Measurements from ENCODE around the gene RRP12. TPM values are rescaled to one million over a fixed set of nuclear protein-coding genes. Genes with fewer than 3 reads are reported as not detected.

RRP12 gene, protein sequence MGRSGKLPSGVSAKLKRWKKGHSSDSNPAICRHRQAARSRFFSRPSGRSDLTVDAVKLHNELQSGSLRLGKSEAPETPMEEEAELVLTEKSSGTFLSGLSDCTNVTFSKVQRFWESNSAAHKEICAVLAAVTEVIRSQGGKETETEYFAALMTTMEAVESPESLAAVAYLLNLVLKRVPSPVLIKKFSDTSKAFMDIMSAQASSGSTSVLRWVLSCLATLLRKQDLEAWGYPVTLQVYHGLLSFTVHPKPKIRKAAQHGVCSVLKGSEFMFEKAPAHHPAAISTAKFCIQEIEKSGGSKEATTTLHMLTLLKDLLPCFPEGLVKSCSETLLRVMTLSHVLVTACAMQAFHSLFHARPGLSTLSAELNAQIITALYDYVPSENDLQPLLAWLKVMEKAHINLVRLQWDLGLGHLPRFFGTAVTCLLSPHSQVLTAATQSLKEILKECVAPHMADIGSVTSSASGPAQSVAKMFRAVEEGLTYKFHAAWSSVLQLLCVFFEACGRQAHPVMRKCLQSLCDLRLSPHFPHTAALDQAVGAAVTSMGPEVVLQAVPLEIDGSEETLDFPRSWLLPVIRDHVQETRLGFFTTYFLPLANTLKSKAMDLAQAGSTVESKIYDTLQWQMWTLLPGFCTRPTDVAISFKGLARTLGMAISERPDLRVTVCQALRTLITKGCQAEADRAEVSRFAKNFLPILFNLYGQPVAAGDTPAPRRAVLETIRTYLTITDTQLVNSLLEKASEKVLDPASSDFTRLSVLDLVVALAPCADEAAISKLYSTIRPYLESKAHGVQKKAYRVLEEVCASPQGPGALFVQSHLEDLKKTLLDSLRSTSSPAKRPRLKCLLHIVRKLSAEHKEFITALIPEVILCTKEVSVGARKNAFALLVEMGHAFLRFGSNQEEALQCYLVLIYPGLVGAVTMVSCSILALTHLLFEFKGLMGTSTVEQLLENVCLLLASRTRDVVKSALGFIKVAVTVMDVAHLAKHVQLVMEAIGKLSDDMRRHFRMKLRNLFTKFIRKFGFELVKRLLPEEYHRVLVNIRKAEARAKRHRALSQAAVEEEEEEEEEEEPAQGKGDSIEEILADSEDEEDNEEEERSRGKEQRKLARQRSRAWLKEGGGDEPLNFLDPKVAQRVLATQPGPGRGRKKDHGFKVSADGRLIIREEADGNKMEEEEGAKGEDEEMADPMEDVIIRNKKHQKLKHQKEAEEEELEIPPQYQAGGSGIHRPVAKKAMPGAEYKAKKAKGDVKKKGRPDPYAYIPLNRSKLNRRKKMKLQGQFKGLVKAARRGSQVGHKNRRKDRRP (N-terminal part only)
- 99.9 and 104 TPM in 2 replicates for total RNA-seq

DNA sequence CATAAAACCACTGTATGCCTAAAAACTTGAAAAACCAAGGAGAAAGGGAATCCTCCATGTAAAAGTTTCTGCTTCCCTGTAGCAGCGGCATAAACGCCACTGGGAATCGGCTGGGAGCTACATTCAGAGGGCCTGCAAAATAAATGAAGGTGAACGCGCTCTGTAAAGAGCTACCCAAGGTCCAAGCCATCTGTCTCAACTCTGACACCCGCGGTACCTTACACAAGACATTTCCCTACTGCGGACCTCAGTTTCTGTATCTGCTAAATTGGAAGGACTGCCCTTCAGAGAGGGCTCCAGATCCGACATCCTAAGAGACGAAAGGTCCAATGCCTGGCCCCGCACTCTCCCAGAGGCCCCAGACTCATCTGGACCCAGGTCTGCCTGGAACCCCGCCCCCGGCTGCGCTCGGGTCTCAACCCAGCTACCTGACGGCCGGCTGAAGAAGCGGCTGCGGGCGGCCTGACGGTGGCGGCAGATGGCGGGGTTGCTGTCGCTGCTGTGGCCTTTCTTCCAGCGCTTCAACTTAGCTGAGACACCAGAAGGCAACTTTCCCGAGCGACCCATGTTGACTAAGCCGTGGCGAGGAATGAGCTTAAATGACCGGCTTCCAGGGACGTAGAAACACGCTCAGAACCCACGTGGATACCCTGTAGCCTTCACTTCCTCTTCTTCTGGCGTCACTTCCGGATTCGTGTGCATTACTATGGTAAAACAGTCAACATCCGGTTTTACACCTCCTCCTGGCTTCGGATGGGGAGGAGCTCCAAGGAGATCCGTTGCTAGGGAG lies at the start of gene RRP12:
TSS of gene RRP12 (minus strand) at position 676 of the 790 bp plus-strand sequence. CDS start at position 567, 109 bp downstream.
- peak; percentile 89 for DNase-seq (ENCODE audit: low spot score)
- peaks cover 17% of the 10 kb centered on the region for H3K4me1 Mint-ChIP-seq (ENCODE audit: low read depth)
- peaks cover 14% of the 10 kb centered on the region for H3K36me3 Mint-ChIP-seq (ENCODE audit: low read depth)
- H3K4me3 Mint-ChIP-seq: peak within 1 kb of the TSS; percentile 97
- H3K9me3 Mint-ChIP-seq: no peaks in the 10 kb centered on the region
- H3K27me3 Mint-ChIP-seq (ENCODE audit: insufficient read depth): no peaks in the 10 kb centered on the region
- intact Hi-C loops (cut with micrococcal nuclease): loop anchor here (1.0 to 5.0 kb wide), 9 partner anchors 14 to 240 kb away; partner anchors contain the start of genes ARHGAP19, EXOSC1, FRAT1 and MMS19
- H3K27ac Mint-ChIP-seq: peak within 1 kb of the TSS; percentile 87

DNA sequence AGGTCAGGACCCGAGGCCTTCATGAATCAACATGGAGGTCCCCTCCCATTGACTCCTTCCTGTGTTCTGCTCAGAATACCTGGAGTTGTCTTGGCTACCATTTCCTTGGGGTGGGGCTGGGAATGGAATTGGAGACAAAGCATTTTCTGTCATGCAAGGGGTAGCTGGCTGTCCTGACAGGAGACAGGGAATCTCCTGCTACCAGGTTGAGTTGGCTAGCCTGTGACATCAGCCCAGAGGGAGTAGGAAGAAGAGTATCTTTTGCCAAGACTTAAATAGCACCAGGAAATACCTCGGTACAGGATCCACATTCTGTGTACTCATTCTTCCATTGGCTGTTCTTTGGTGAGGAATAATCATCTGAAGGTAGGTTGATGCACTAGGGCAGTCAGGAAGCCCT lies 49.7 kb upstream of the RRP12 start:
- Mint-ChIP-seq H3K4me3 (no peak overlapping the region), H3K36me3 (ENCODE audit: low read depth) (peaks cover 21% of the 10 kb centered on the region), H3K4me1 (ENCODE audit: low read depth) (peaks cover 49% of the 10 kb centered on the region), H3K9me3 (no peaks in the 10 kb centered on the region), H3K27ac (peak overlapping the region; percentile 35), H3K27me3 (ENCODE audit: insufficient read depth) (no peaks in the 10 kb centered on the region)
- intact Hi-C loops (cut with micrococcal nuclease): no loop called here
- no peak for DNase-seq (ENCODE audit: low spot score)

- Mint-ChIP-seq H3K36me3 (ENCODE audit: low read depth) (peaks cover 22% of the 10 kb centered on the region), H3K4me1 (ENCODE audit: low read depth) (peaks cover 47% of the 10 kb centered on the region), H3K27me3 (ENCODE audit: insufficient read depth) (no peaks in the 10 kb centered on the region), H3K27ac (peak within 1 kb of the TSS; percentile 92), H3K4me3 (peak within 1 kb of the TSS; percentile 93), H3K9me3 (no peaks in the 10 kb centered on the region)
- intact Hi-C loops (cut with micrococcal nuclease): loop anchor here (1.0 to 2.0 kb wide), 9 partner anchors 17 to 195 kb away; partner anchors contain the start of genes ARHGAP19, MMS19, MORN4 and PI4K2A
- DNase-seq (ENCODE audit: low spot score): peak; percentile 92
These were observed 44.8 kb upstream of the RRP12 start, which contains the start of the genes EXOSC1 and ZDHHC16 for GRCh38 chr10:97445722-97446639. Gene EXOSC1 (minus strand): TSS chr10:97446006. CDS start chr10:97445985, 21 bp downstream. Gene ZDHHC16 (plus strand): TSS chr10:97446175. CDS start chr10:97451676, 5,501 bp downstream.

DNA sequence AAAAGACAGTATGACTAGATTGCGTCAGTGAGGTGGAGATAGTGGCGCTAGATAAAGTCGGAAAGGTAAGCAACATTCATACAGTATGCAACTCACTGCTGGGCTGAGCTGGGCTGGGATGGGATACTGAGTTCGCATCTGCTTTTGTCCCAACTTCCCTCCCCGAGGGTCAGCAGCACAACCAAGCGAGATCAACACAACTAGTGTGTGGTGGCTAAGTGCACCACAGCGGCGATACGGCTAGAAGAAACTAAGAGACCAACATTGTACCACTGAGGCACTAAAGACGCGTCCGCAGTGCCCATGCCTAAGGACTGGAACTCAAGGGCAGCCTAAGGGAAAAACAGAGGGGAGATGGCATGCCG lies 44.2 kb upstream of the RRP12 start:
- intact Hi-C loops (cut with micrococcal nuclease): loop anchor here (1.0 to 2.0 kb wide), 3 partner anchors 32 to 187 kb away; partner anchors contain the start of gene MORN4
- Mint-ChIP-seq H3K27me3 (ENCODE audit: insufficient read depth) (no peaks in the 10 kb centered on the region), H3K4me3 (peak overlapping the region; percentile 93), H3K36me3 (ENCODE audit: low read depth) (peaks cover 20% of the 10 kb centered on the region), H3K9me3 (no peaks in the 10 kb centered on the region), H3K27ac (peak overlapping the region; percentile 92), H3K4me1 (ENCODE audit: low read depth) (peaks cover 40% of the 10 kb centered on the region)
- DNase-seq (ENCODE audit: low spot score): no peak

- peak overlapping the region; percentile 93 for H3K4me3 Mint-ChIP-seq
- H3K4me1 Mint-ChIP-seq (ENCODE audit: low read depth): peaks cover 37% of the 10 kb centered on the region
- H3K9me3 Mint-ChIP-seq: no peaks in the 10 kb centered on the region
- intact Hi-C loops (cut with micrococcal nuclease): loop anchor here (1.0 to 2.0 kb wide), 2 partner anchors 16 to 189 kb away; partner anchors contain the start of gene MORN4
- H3K27ac Mint-ChIP-seq: peak overlapping the region; percentile 92
- H3K27me3 Mint-ChIP-seq (ENCODE audit: insufficient read depth): no peaks in the 10 kb centered on the region
- no peak for DNase-seq (ENCODE audit: low spot score)
- H3K36me3 Mint-ChIP-seq (ENCODE audit: low read depth): peaks cover 26% of the 10 kb centered on the region
These were observed 43.1 kb upstream of the RRP12 start for GRCh38 chr10:97444212-97444611.

DNA sequence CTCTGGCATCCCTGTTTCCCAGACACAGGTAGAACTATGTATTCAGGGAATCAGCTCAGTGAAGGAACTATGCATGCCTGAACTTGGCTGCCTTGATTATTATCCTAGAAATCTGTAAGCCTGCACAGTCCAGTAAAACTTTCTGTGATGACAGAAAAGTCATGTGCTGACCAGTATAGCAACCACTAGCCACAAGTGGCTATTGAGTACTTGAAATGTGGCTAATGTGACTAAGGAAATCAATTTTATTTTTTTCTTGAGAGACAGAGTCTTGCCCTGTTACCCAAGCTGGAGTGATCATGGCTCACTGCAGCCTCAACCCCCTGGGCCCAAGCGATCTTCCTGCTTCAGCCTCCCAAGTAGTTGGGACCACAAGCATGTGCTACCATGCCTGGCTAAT lies 41.1 kb upstream of the RRP12 start:
- Mint-ChIP-seq H3K9me3 (no peaks in the 10 kb centered on the region), H3K36me3 (ENCODE audit: low read depth) (peaks cover 24% of the 10 kb centered on the region), H3K4me3 (no peak overlapping the region), H3K27ac (no peak overlapping the region), H3K4me1 (ENCODE audit: low read depth) (peaks cover 24% of the 10 kb centered on the region), H3K27me3 (ENCODE audit: insufficient read depth) (no peaks in the 10 kb centered on the region)
- intact Hi-C loops (cut with micrococcal nuclease): no loop called here
- DNase-seq (ENCODE audit: low spot score): no peak

- Mint-ChIP-seq H3K9me3 (no peaks in the 10 kb centered on the region), H3K4me3 (no peak overlapping the region), H3K36me3 (ENCODE audit: low read depth) (peaks cover 45% of the 10 kb centered on the region), H3K27me3 (ENCODE audit: insufficient read depth) (no peaks in the 10 kb centered on the region), H3K4me1 (ENCODE audit: low read depth) (peaks cover 9% of the 10 kb centered on the region), H3K27ac (no peak overlapping the region)
- intact Hi-C loops (cut with micrococcal nuclease): no loop called here
- DNase-seq (ENCODE audit: low spot score): no peak
These were observed 34.1 kb upstream of the RRP12 start for GRCh38 chr10:97435211-97435610.

DNA sequence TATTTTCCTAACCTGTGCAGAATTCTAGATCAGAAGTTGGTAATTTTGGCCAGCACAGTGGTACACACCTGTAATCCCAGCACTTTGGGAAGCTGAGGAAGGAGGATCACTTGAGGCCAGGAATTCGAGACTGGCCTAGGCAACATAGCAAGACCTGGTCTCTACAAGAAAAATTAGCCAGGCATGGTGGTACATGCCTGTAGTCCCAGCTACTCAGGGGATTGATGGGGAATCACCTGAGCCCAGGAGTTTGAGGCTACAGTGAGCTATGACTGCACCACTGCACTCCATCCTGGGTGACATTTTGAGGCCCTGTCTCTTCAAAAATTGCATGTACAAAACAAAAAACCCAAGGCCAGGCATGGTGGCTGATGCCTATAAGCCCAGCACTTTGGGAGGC lies 33.4 kb upstream of the RRP12 start:
- no peak for DNase-seq (ENCODE audit: low spot score)
- H3K27me3 Mint-ChIP-seq (ENCODE audit: insufficient read depth): no peaks in the 10 kb centered on the region
- H3K9me3 Mint-ChIP-seq: no peaks in the 10 kb centered on the region
- peak overlapping the region; percentile 48 for H3K27ac Mint-ChIP-seq
- H3K4me3 Mint-ChIP-seq: no peak overlapping the region
- peaks cover 9% of the 10 kb centered on the region for H3K4me1 Mint-ChIP-seq (ENCODE audit: low read depth)
- intact Hi-C loops (cut with micrococcal nuclease): no loop called here
- peaks cover 48% of the 10 kb centered on the region for H3K36me3 Mint-ChIP-seq (ENCODE audit: low read depth)

GRCh38 chr10:97434055-97434454 lies 32.9 kb upstream of the RRP12 start:
- no peak overlapping the region for H3K4me3 Mint-ChIP-seq
- peak overlapping the region; percentile 48 for H3K27ac Mint-ChIP-seq
- H3K9me3 Mint-ChIP-seq: no peaks in the 10 kb centered on the region
- H3K4me1 Mint-ChIP-seq (ENCODE audit: low read depth): peaks cover 14% of the 10 kb centered on the region
- peaks cover 50% of the 10 kb centered on the region for H3K36me3 Mint-ChIP-seq (ENCODE audit: low read depth)
- intact Hi-C loops (cut with micrococcal nuclease): no loop called here
- H3K27me3 Mint-ChIP-seq (ENCODE audit: insufficient read depth): no peaks in the 10 kb centered on the region
- no peak for DNase-seq (ENCODE audit: low spot score)

DNA sequence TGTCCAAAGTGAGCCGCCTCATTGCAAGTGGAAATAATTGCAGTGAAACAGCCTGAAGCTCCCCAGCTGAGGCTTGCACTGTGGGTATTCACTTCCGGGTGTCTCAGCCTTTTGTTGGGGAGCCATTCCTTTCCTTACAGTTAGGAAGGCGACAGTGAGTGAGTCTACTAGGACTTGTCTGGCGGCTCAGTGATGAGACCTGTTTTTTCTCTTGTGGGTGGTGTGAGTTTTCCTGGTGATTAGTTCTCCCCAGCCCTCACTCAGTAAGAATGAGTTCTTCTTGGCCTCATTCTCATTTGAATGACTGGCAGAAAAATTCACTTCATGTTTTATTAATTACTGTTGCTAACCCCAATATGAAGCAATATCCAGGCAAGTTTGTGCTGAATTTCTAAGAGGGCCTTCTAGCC lies 27.4 kb upstream of the RRP12 start:
- DNase-seq (ENCODE audit: low spot score): no peak
- peaks cover 50% of the 10 kb centered on the region for H3K36me3 Mint-ChIP-seq (ENCODE audit: low read depth)
- H3K4me1 Mint-ChIP-seq (ENCODE audit: low read depth): peaks cover 39% of the 10 kb centered on the region
- peaks cover 2% of the 10 kb centered on the region for H3K27me3 Mint-ChIP-seq (ENCODE audit: insufficient read depth)
- no peaks in the 10 kb centered on the region for H3K9me3 Mint-ChIP-seq
- intact Hi-C loops (cut with micrococcal nuclease): loop anchor here (1.0 to 10.0 kb wide), 7 partner anchors 16 to 706 kb away; partner anchors contain the start of genes MMS19, PI4K2A, R3HCC1L and RRP12
- peak overlapping the region; percentile 94 for H3K4me3 Mint-ChIP-seq
- H3K27ac Mint-ChIP-seq: peak overlapping the region; percentile 99

Data from activated T-helper 1 cell treated with anti-CD3 and anti-CD28 coated beads, Interleukin-12 subunit alpha, Interleukin-12 subunit beta, Interleukin-2, Interleukin-4 antibody, amounts not matched to agents 30 ng/mL and 10 ng/mL and 1 ng/mL, durations not matched to agents 14 hours and 24 hours and 36 hours (primary cell).